ENCODE measurements around the gene PKIB. TPM values are rescaled to one million over a fixed set of nuclear protein-coding genes. Genes with fewer than 3 reads are reported as not detected.

Gene PKIB
- total and polyA plus RNA-seq, 10 of the 15 experiments (the other 5 are each of a cell fraction or from before 2014, with no cell fraction given): 0.20 to 1.8 (median 0.87) TPM

- ChIA-PET RAD21 (ENCODE audit: unreplicated experiment) (interaction anchor here (0.6 to 4.0 kb wide), 6 partner anchors 12 to 104 kb away, joined by 3 to 21 read pairs (median 6); partner anchors contain the start of gene PKIB), CTCF (interaction anchor here (1.0 to 4.0 kb wide), 10 partner anchors 9 to 155 kb away, joined by 3 to 29 read pairs (median 4); no protein-coding TSS in a partner anchor), POLR2A (interaction anchor here (1.0 to 1.4 kb wide), 2 partner anchors 45 to 104 kb away, joined by 3 to 4 read pairs; partner anchors contain the start of gene PKIB), SMC1A (ENCODE audit: uncharacterized antibody, unreplicated experiment) (interaction anchor here (0.9 to 18.7 kb wide), 13 partner anchors 10 to 229 kb away, joined by 3 to 215 read pairs (median 6); no protein-coding TSS in a partner anchor)
- Histone ChIP-seq H3K9me3 (replicated peaks; ENCODE audit: control insufficient read depth, insufficient read depth, low read length) (no peaks in the 10 kb centered on the region), H3K4me1 (ENCODE audit: control insufficient read depth, insufficient read depth, low read length) (no peaks in the 10 kb centered on the region), H3K4me2 (ENCODE audit: control insufficient read depth, insufficient read depth) (no peak overlapping the region), H2AFZ (ENCODE audit: control insufficient read depth, low read depth, low read length) (no peak overlapping the region), H3K27me3 (replicated peaks in 1 of 2; ENCODE audit: control insufficient read depth in 2 of 2, insufficient read depth in 2 of 2, low read length in 1 of 2) (no peaks in the 10 kb centered on the region; a peak in 1 of 4 replicates), H3K36me3 (ENCODE audit: control insufficient read depth in 2 of 2, insufficient read depth in 2 of 2, low read length in 1 of 2) (no peaks in the 10 kb centered on the region), H3K27ac (ENCODE audit: control insufficient read depth, insufficient read depth) (no peak overlapping the region), H3K9ac (ENCODE audit: control insufficient read depth, insufficient read depth, low read length) (no peak overlapping the region), H4K20me1 (ENCODE audit: control insufficient read depth, insufficient read depth) (no peaks in the 10 kb centered on the region), H3K4me3 (no peak overlapping the region), H3K79me2 (ENCODE audit: control insufficient read depth, insufficient read depth, low read length) (no peaks in the 10 kb centered on the region)
- TF ChIP-seq IKZF1 (conservative IDR thresholded peaks at IDR 0.05) (no peak), ATF3 (IDR thresholded peaks at IDR 0.05; ENCODE audit: borderline replicate concordance, extremely low read depth, low read depth, low read length) (no peak)
- TF ChIP-seq, protein P1, sequence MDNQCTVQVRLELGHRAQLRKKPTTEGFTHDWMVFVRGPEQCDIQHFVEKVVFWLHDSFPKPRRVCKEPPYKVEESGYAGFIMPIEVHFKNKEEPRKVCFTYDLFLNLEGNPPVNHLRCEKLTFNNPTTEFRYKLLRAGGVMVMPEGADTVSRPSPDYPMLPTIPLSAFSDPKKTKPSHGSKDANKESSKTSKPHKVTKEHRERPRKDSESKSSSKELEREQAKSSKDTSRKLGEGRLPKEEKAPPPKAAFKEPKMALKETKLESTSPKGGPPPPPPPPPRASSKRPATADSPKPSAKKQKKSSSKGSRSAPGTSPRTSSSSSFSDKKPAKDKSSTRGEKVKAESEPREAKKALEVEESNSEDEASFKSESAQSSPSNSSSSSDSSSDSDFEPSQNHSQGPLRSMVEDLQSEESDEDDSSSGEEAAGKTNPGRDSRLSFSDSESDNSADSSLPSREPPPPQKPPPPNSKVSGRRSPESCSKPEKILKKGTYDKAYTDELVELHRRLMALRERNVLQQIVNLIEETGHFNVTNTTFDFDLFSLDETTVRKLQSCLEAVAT (IDR thresholded peaks at IDR 0.05): peak; percentile 17; the same call in 1 of the 2 replicates
- no peak for FAIRE-seq
- no TSS peak for BruUV-seq (replicated peaks)
- WGBS (ENCODE audit: insufficient coverage, insufficient replicate concordance, low lambda C conversion rate, missing lambda C conversion rate): 42% methylated on average over 5 of the region's 5 CpGs
- in situ Hi-C loops (cut with MboI) (no loop called here), intact Hi-C loops (cut with micrococcal nuclease; ENCODE audit: unreplicated experiment) (loop anchor here (10.0 kb wide), 1 partner anchor 239 kb away; the partner anchor contains the start of gene SERINC1)
- DNase-seq (ENCODE audit: low read depth, low spot score): no peak
- ATAC-seq: peak; percentile 19; the same call in 1 of the 3 replicates
Observed at GRCh38 chr6:122714059-122714458, 103.9 kb downstream of the PKIB start.

Data from GM12878 (cell line).